K562 (cell line): Measurements from ENCODE around the gene TSPAN14. TPM values are rescaled to one million over a fixed set of nuclear protein-coding genes. Genes with fewer than 3 reads are reported as not detected.
A peak's percentile ranks its signal among the peaks of the same experiment; 100 is the strongest.

Source experiments
- CREBBP ChIP-seq: IDR thresholded peaks from one replicate; pipeline ENCODE4 v1.6.1; 2012; ENCODE audit warnings: low read depth, mild to moderate bottlenecking, control low read depth, inconsistent platforms, low read length
- EP400 ChIP-seq: fragments of 450-650 bp; IDR thresholded peaks from 2 replicates; pipeline ENCODE4 v1.6.1; 2017; ENCODE audit warnings: antibody characterized with exemption, mild to moderate bottlenecking, moderate library complexity
- ESRRB ChIP-seq: fragments of 250-450 bp; sonication (Bioruptor Pico); IDR thresholded peaks from 2 replicates; pipeline ENCODE4 v1.5.0; 2020; ENCODE audit warnings: mild to moderate bottlenecking, moderate library complexity, borderline replicate concordance
- NFATC3 ChIP-seq: fragments of 450-650 bp; IDR thresholded peaks from 2 replicates; pipeline ENCODE4 v1.6.1; 2017; ENCODE audit warnings: mild to moderate bottlenecking
- NFE2L1 ChIP-seq: fragments of 450-650 bp; IDR thresholded peaks from 2 replicates; pipeline ENCODE4 v1.6.1; 2016; ENCODE audit warnings: missing genetic modification characterization, low read depth, mild to moderate bottlenecking, missing compliant biosample characterization, moderate library complexity, borderline replicate concordance
- RFX7 ChIP-seq: fragments of 250-450 bp; sonication (Bioruptor Pico); IDR thresholded peaks from 2 replicates; pipeline ENCODE4 v1.5.1; 2021; ENCODE audit warnings: mild to moderate bottlenecking
- SNIP1 ChIP-seq: fragments of 450-650 bp; IDR thresholded peaks from 2 replicates; pipeline ENCODE4 v1.7.1; 2017; ENCODE audit warnings: low read depth, mild to moderate bottlenecking
- SPI1 ChIP-seq: IDR thresholded peaks from 2 replicates; pipeline ENCODE4 v1.6.1; 2011; ENCODE audit warnings: low read depth, low read length, control low read depth, borderline replicate concordance
- SREBF2 ChIP-seq: sonication (generic); formaldehyde crosslinking; IDR thresholded peaks from 2 replicates; pipeline ENCODE4 v1.4.0; 2020; ENCODE audit warnings: mild to moderate bottlenecking, missing genetic modification reagents
- THRB ChIP-seq: fragments of 450-650 bp; formaldehyde crosslinking; conservative IDR thresholded peaks from 2 replicates; pipeline ENCODE4 v1.4.0; 2022; ENCODE audit warnings: mild to moderate bottlenecking, missing genetic modification characterization
- ZNF197 ChIP-seq: fragments of 200-800 bp; sonication (Bioruptor generic); IDR thresholded peaks from 2 replicates; pipeline ENCODE4 v1.6.1; 2016; ENCODE audit warnings: low read depth, missing genetic modification characterization, missing compliant biosample characterization
- ZNF232 ChIP-seq: sonication (generic); formaldehyde crosslinking; IDR thresholded peaks from 2 replicates; pipeline ENCODE4 v1.8.0; 2022; ENCODE audit warnings: mild to moderate bottlenecking, missing genetic modification reagents
- ZNF583 ChIP-seq: fragments of 250-450 bp; sonication (Bioruptor Pico); IDR thresholded peaks from 2 replicates; pipeline ENCODE4 v1.4.0; 2020
- polyA plus RNA-seq, 8 experiments: library from polyadenylated mRNA; depleted of rRNA in 4 of 8; stranded (reverse) in 5 of 8; unstranded in 3 of 8; fragments of >200 nt; fragmentation: Nextera tagmentation in 2 of 8; fragmentation: Illumina TruSeq in 1 of 8; extraction: Ambion mirVana in 2 of 8; extraction: Trizol in 1 of 8; gene quantifications; 2 replicates each; pipeline versions ENCODE4 v1.2.1 to v1.2.3, GENCODE V29; 2011 to 2014; ENCODE audit warnings: inconsistent platforms in 1 of 8, missing spikeins in 1 of 8
- total RNA-seq, 7 experiments: library from RNA; depleted of rRNA in 6 of 7; stranded (reverse); fragments of >200 nt in 6 of 7; fragmentation: Illumina TruSeq in 2 of 7; extraction: Trizol in 2 of 7; gene quantifications; 2 replicates each; pipeline versions ENCODE4 v1.2.1 to v1.2.3, GENCODE V29; 2011 to 2021; ENCODE audit warnings: low replicate concordance in 1 of 7
- TF ChIP-seq, protein P1 (sequence below): fragments of 450-650 bp; IDR thresholded peaks from 2 replicates; pipeline ENCODE4 v1.6.1; 2017; ENCODE audit warnings: mild to moderate bottlenecking, moderate library complexity
- TF ChIP-seq, protein P2 (sequence below): fragments of 250-450 bp; sonication (Bioruptor Pico); IDR thresholded peaks from 2 replicates; pipeline ENCODE4 v1.9.0; 2021; ENCODE audit warnings: mild to moderate bottlenecking
- TF ChIP-seq, protein P3 (sequence below): fragments of 250-450 bp; sonication (Bioruptor Pico); IDR thresholded peaks from 2 replicates; pipeline ENCODE4 v1.9.0; 2021; ENCODE audit warnings: mild to moderate bottlenecking, inconsistent platforms
- TF ChIP-seq, protein P4 (sequence below): fragments of 250-450 bp; sonication (Bioruptor Pico); IDR thresholded peaks from 2 replicates; pipeline ENCODE4 v1.4.0; 2020
- TF ChIP-seq, protein P5 (sequence below): fragments of 450-650 bp; IDR thresholded peaks from 2 replicates; pipeline ENCODE4 v1.7.0; 2016; ENCODE audit warnings: borderline replicate concordance

TSPAN14 gene
- total and polyA plus RNA-seq, 9 of the 15 experiments (the other 6 are each of a cell fraction or from before 2014, with no cell fraction given): 5.8 to 92.9 (median 23.3) TPM

GRCh38 chr10:80459047-80459865, 5.1 kb downstream of the TSPAN14 start (continued):
- TF ChIP-seq, protein P1, sequence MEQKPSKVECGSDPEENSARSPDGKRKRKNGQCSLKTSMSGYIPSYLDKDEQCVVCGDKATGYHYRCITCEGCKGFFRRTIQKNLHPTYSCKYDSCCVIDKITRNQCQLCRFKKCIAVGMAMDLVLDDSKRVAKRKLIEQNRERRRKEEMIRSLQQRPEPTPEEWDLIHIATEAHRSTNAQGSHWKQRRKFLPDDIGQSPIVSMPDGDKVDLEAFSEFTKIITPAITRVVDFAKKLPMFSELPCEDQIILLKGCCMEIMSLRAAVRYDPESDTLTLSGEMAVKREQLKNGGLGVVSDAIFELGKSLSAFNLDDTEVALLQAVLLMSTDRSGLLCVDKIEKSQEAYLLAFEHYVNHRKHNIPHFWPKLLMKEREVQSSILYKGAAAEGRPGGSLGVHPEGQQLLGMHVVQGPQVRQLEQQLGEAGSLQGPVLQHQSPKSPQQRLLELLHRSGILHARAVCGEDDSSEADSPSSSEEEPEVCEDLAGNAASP: no peak
- TF ChIP-seq SNIP1 (no peak), ZNF232 (CRISPR knock-in tag) (no peak), EP400 (no peak), SREBF2 (CRISPR knock-in tag) (0 out of 2 replicates have a peak, but pooled peaks have one; percentile 70), SPI1 (peak; percentile 82; the same call in 1 of the 2 replicates), ZNF583 (CRISPR knock-in tag) (0 out of 2 replicates have a peak, but pooled peaks have one; percentile 54), THRB (CRISPR knock-in tag) (no peak), ZNF197 (no peak), CREBBP (no peak), NFE2L1 (tag) (no peak), NFATC3 (no peak), ESRRB (CRISPR knock-in tag) (no peak), RFX7 (no peak)
- TF ChIP-seq, protein P2, sequence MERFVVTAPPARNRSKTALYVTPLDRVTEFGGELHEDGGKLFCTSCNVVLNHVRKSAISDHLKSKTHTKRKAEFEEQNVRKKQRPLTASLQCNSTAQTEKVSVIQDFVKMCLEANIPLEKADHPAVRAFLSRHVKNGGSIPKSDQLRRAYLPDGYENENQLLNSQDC (CRISPR knock-in tag): no peak
- TF ChIP-seq, protein P3, sequence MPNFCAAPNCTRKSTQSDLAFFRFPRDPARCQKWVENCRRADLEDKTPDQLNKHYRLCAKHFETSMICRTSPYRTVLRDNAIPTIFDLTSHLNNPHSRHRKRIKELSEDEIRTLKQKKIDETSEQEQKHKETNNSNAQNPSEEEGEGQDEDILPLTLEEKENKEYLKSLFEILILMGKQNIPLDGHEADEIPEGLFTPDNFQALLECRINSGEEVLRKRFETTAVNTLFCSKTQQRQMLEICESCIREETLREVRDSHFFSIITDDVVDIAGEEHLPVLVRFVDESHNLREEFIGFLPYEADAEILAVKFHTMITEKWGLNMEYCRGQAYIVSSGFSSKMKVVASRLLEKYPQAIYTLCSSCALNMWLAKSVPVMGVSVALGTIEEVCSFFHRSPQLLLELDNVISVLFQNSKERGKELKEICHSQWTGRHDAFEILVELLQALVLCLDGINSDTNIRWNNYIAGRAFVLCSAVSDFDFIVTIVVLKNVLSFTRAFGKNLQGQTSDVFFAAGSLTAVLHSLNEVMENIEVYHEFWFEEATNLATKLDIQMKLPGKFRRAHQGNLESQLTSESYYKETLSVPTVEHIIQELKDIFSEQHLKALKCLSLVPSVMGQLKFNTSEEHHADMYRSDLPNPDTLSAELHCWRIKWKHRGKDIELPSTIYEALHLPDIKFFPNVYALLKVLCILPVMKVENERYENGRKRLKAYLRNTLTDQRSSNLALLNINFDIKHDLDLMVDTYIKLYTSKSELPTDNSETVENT (CRISPR knock-in tag): no peak
- TF ChIP-seq, protein P4, sequence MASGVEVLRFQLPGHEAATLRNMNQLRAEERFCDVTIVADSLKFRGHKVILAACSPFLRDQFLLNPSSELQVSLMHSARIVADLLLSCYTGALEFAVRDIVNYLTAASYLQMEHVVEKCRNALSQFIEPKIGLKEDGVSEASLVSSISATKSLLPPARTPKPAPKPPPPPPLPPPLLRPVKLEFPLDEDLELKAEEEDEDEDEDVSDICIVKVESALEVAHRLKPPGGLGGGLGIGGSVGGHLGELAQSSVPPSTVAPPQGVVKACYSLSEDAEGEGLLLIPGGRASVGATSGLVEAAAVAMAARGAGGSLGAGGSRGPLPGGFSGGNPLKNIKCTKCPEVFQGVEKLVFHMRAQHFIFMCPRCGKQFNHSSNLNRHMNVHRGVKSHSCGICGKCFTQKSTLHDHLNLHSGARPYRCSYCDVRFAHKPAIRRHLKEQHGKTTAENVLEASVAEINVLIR (CRISPR knock-in tag): no peak
- TF ChIP-seq, protein P5, sequence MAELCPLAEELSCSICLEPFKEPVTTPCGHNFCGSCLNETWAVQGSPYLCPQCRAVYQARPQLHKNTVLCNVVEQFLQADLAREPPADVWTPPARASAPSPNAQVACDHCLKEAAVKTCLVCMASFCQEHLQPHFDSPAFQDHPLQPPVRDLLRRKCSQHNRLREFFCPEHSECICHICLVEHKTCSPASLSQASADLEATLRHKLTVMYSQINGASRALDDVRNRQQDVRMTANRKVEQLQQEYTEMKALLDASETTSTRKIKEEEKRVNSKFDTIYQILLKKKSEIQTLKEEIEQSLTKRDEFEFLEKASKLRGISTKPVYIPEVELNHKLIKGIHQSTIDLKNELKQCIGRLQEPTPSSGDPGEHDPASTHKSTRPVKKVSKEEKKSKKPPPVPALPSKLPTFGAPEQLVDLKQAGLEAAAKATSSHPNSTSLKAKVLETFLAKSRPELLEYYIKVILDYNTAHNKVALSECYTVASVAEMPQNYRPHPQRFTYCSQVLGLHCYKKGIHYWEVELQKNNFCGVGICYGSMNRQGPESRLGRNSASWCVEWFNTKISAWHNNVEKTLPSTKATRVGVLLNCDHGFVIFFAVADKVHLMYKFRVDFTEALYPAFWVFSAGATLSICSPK: no peak
